SK-N-SH (cell line): Measurements from ENCODE around the gene MYO1C. TPM values are rescaled to one million over a fixed set of nuclear protein-coding genes. Genes with fewer than 3 reads are reported as not detected.

ENCODE experiments used
- CTCF ChIA-PET: fragments of 300-600, 350-600 bp; formaldehyde crosslinking; extraction: SDS; loops from one replicate; lab custom pipeline; 2021; lab: Yijun Ruan, JAX
- POLR2A ChIA-PET: fragments of 350-600 bp; sonication (Branson Sonifier 250); formaldehyde crosslinking; extraction: SDS; loops from one replicate; lab custom pipeline; 2020; ENCODE audit warnings: antibody characterized with exemption, inconsistent platforms; lab: Yijun Ruan, JAX
- DNase-seq: peaks from one replicate; pipeline ENCODE4 v3.0.0; 2012
- H2AFZ ChIP-seq: fragments of 200-600 bp; sonication (generic); 2 replicates; pipeline ENCODE4 v1.8.1; 2016; ENCODE audit warnings: antibody characterized with exemption, mild to moderate bottlenecking, low read depth
- H3F3A ChIP-seq: fragments of 200-600 bp; sonication (generic); replicated peaks from 2 replicates; pipeline ENCODE3; 2016; ENCODE audit warnings: antibody characterized with exemption, mild to moderate bottlenecking; ENCODE audit not compliant: insufficient read depth
- H3K27ac ChIP-seq, 2 experiments: fragments of 200-500 bp in 1 of 2; fragments of 200-600 bp in 1 of 2; sonication (Bioruptor generic) in 1 of 2; sonication (generic), shearing (Covaris generic) in 1 of 2; 2 replicates each; pipeline versions ENCODE4 v1.5.1 to v1.6.1; 2014 to 2016; ENCODE audit warnings: low read depth in 2 of 2, inconsistent platforms in 1 of 2, low read length in 1 of 2, mild to moderate bottlenecking in 1 of 2, mixed read lengths in 1 of 2
- H3K27me3 ChIP-seq: fragments of 200-600 bp; sonication (generic), shearing (Covaris generic); 2 replicates; pipeline ENCODE4 v1.6.1; 2016; ENCODE audit warnings: mixed run types; ENCODE audit not compliant: insufficient read depth
- H3K36me3 ChIP-seq, 2 experiments: fragments of 200-500 bp in 1 of 2; fragments of 200-600 bp in 1 of 2; sonication (Bioruptor generic) in 1 of 2; sonication (generic) in 1 of 2; replicated peaks in 1 of 2; 2 replicates each; pipeline versions ENCODE3 to v1.5.1; 2014 to 2016; ENCODE audit warnings: low read length in 1 of 2, mild to moderate bottlenecking in 1 of 2; ENCODE audit not compliant: insufficient read depth in 2 of 2, control insufficient read depth in 1 of 2
- H3K4me1 ChIP-seq, 2 experiments: fragments of 200-500 bp in 1 of 2; fragments of 200-600 bp in 1 of 2; sonication (Bioruptor generic) in 1 of 2; sonication (generic), shearing (Covaris generic) in 1 of 2; 2 replicates each; pipeline versions ENCODE4 v1.5.1 to v1.6.1; 2014 to 2016; ENCODE audit warnings: low read depth in 1 of 2, low read length in 1 of 2, mixed run types in 1 of 2; ENCODE audit not compliant: insufficient read depth in 2 of 2, control insufficient read depth in 1 of 2
- H3K4me2 ChIP-seq: fragments of 200-600 bp; sonication (generic), shearing (Covaris generic); 2 replicates; pipeline ENCODE4 v1.6.1; 2017; ENCODE audit warnings: mixed run types
- H3K4me3 ChIP-seq, 2 experiments: fragments of 200-500 bp in 1 of 2; fragments of 200-600 bp in 1 of 2; sonication (Bioruptor generic) in 1 of 2; sonication (generic), shearing (Covaris generic) in 1 of 2; 2 replicates each; pipeline versions ENCODE4 v1.5.1 to v1.8.1; 2014 to 2016; ENCODE audit warnings: low read depth in 2 of 2, inconsistent platforms in 1 of 2, low read length in 1 of 2, mild to moderate bottlenecking in 1 of 2, mixed read lengths in 1 of 2, moderate library complexity in 1 of 2
- H3K79me2 ChIP-seq: fragments of 200-600 bp; sonication (generic); 2 replicates; pipeline ENCODE4 v1.8.1; 2017; ENCODE audit warnings: mild to moderate bottlenecking; ENCODE audit not compliant: insufficient read depth
- H3K9ac ChIP-seq: fragments of 200-600 bp; sonication (generic); 2 replicates; pipeline ENCODE4 v1.6.1; 2017; ENCODE audit warnings: mixed run types
- H3K9me2 ChIP-seq: fragments of 200-600 bp; sonication (generic); 2 replicates; pipeline ENCODE4 v1.6.1; 2017; ENCODE audit warnings: mixed run types
- H3K9me3 ChIP-seq: fragments of 200-600 bp; sonication (generic); 2 replicates; pipeline ENCODE4 v1.6.1; 2017; ENCODE audit warnings: mixed run types, mild to moderate bottlenecking, moderate library complexity
- H4K20me1 ChIP-seq: fragments of 200-600 bp; sonication (generic); 2 replicates; pipeline ENCODE4 v1.6.1; 2017; ENCODE audit warnings: mild to moderate bottlenecking, mixed run types; ENCODE audit not compliant: insufficient read depth
- CHD2 ChIP-seq: fragments of 150-350 bp; IDR thresholded peaks from 2 replicates; pipeline ENCODE4 v1.6.1; 2018; ENCODE audit warnings: low read length; ENCODE audit not compliant: partially characterized antibody
- CTCF ChIP-seq: fragments of 200-600 bp; sonication (generic); IDR thresholded peaks from 2 replicates; pipeline ENCODE4 v1.6.1; 2017; ENCODE audit warnings: antibody characterized with exemption, mild to moderate bottlenecking, moderate library complexity
- ELF1 ChIP-seq: IDR thresholded peaks from 2 replicates; pipeline ENCODE4 v1.4.0; 2012
- EP300 ChIP-seq, 2 experiments: IDR thresholded peaks; 2 replicates each; pipeline versions ENCODE4 v1.4.0 to v1.6.1; 2012; ENCODE audit warnings: borderline replicate concordance in 1 of 2, low read depth in 1 of 2, low read length in 1 of 2
- FOXJ3 ChIP-seq: sonication (generic); formaldehyde crosslinking; IDR thresholded peaks from 2 replicates; pipeline ENCODE4 v1.5.1; 2020; ENCODE audit warnings: mild to moderate bottlenecking, missing genetic modification reagents
- MAX ChIP-seq: IDR thresholded peaks from 2 replicates; pipeline ENCODE4 v1.4.0; 2012; ENCODE audit warnings: low read depth
- MEF2A ChIP-seq: IDR thresholded peaks from 2 replicates; pipeline ENCODE4 v1.4.0; 2012; ENCODE audit warnings: low read depth, borderline replicate concordance
- NFIC ChIP-seq: IDR thresholded peaks from 2 replicates; pipeline ENCODE4 v1.4.0; 2012; ENCODE audit warnings: borderline replicate concordance
- RXRA ChIP-seq: IDR thresholded peaks from 2 replicates; pipeline ENCODE4 v1.4.0; 2012; ENCODE audit warnings: low read depth, mild to moderate bottlenecking, borderline replicate concordance
- SIN3A ChIP-seq: IDR thresholded peaks from 2 replicates; pipeline ENCODE4 v1.6.1; 2012; ENCODE audit warnings: low read depth, mild to moderate bottlenecking, low read length, moderate library complexity, borderline replicate concordance
- TAF1 ChIP-seq: IDR thresholded peaks from 2 replicates; pipeline ENCODE4 v1.6.1; 2012; ENCODE audit warnings: low read depth, mild to moderate bottlenecking, low read length, moderate library complexity, borderline replicate concordance
- TEAD4 ChIP-seq: IDR thresholded peaks from 2 replicates; pipeline ENCODE4 v1.4.0; 2012; ENCODE audit warnings: mild to moderate bottlenecking, borderline replicate concordance; ENCODE audit not compliant: insufficient read depth
- USF1 ChIP-seq: IDR thresholded peaks from 2 replicates; pipeline ENCODE4 v1.4.0; 2012; ENCODE audit warnings: low read depth, borderline replicate concordance
- YY1 ChIP-seq: IDR thresholded peaks from 2 replicates; pipeline ENCODE4 v1.4.0; 2012; ENCODE audit warnings: low read depth, mild to moderate bottlenecking
- WGBS: methylation state at CpG from one replicate; pipeline ENCODE4 v1.1.6; 2017; ENCODE audit warnings: low lambda C conversion rate; 5-methylcytosine and 5-hydroxymethylcytosine counted together
- polyA plus RNA-seq, 3 experiments: library from polyadenylated mRNA; depleted of rRNA; stranded (reverse); fragments of >200 nt; gene quantifications; 2 replicates each; pipeline ENCODE4 v1.2.3, GENCODE V29; 2012

Gene MYO1C
- polyA plus RNA-seq, 1 of the 3 experiments (the other 2 are of a cell fraction), result 102 TPM

- Histone ChIP-seq H2AFZ (no peak overlapping the region), H3K36me3 (peaks cover 0 to 3% of the 10 kb centered on the region in 2 experiments), H3K9me2 (no peaks in the 10 kb centered on the region), H3K9ac (peak overlapping the region; percentile 36; the same call in 1 of the 2 replicates), H3F3A (peaks cover 18% of the 10 kb centered on the region), H4K20me1 (no peaks in the 10 kb centered on the region), H3K27me3 (no peaks in the 10 kb centered on the region), H3K4me3 (peak overlapping the region; percentile 44 to 51; a peak in 3 of 4 replicates), H3K27ac (peak overlapping the region; percentile 81 to 85), H3K79me2 (peaks cover 61% of the 10 kb centered on the region), H3K4me2 (peak overlapping the region; percentile 93), H3K4me1 (peaks cover 24 to 43% of the 10 kb centered on the region in 2 experiments; a peak in 2 of 4 replicates), H3K9me3 (no peaks in the 10 kb centered on the region)
- TF ChIP-seq CHD2, result no peak
- no peak for TF ChIP-seq ELF1
- no peak for TF ChIP-seq MEF2A
- TF ChIP-seq FOXJ3 (CRISPR knock-in tag), result no peak
- no peak for TF ChIP-seq NFIC
- TF ChIP-seq RXRA, result no peak
- no peak for TF ChIP-seq SIN3A
- no peak for TF ChIP-seq CTCF
- no peak for TF ChIP-seq USF1
- TF ChIP-seq YY1, result no peak
- TF ChIP-seq TEAD4, result no peak
- no peak for TF ChIP-seq EP300 (IDR thresholded peaks at IDR 0.05; ENCODE audit: borderline replicate concordance in 1 of 2, low read depth in 1 of 2, low read length in 1 of 2)
- TF ChIP-seq TAF1, result no peak
- no peak for TF ChIP-seq MAX
- ChIA-PET POLR2A (interaction anchor here (1.5 kb wide), 1 partner anchor 32 kb away, joined by 6 read pairs; the partner anchor contains the start of gene CRK), CTCF (interaction anchor here (0.6 to 2.9 kb wide), 3 partner anchors 28 to 124 kb away, joined by 3 to 16 read pairs (median 6); partner anchors contain the start of gene INPP5K)
- 89% methylated on average over 7 of the region's 7 CpGs for WGBS
- DNase-seq, result no peak
Measured at GRCh38 chr17:1488826-1489270, 3.6 kb downstream of the MYO1C start.
